ENCODE results near the gene VWA8.
A peak's percentile ranks its signal among the peaks of the same experiment; 100 is the strongest.

DNA sequence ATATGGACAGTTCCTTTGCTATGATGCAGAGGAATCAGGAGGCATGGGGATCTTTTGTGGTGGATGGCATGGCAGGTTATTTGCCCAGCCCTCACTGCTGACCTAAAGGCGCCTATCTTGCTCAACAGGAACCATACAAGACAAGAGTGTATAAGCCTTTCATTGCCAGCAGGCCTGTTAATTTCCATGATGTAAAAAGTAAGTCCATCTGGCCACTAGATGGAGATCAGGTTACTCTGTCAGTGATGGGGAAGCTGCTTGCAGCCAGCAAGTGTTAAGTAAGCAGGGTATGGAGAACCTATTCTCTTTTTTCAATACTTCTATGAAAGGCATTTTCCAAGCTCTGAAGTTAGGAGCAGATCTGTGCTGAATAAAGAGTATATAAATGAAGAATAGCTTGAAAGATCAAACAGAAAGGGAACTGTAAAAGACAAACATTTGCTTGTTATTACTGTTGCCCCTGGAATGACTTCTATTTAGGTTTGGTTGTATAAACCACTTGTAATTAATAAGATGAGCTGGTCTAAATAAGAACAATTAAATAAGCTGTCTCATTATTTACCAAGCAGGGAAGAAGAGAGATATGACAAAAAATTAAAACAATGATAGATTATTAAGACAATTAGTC is 292.7 kb downstream of the VWA8 start:
- TF ChIP-seq, protein P1, sequence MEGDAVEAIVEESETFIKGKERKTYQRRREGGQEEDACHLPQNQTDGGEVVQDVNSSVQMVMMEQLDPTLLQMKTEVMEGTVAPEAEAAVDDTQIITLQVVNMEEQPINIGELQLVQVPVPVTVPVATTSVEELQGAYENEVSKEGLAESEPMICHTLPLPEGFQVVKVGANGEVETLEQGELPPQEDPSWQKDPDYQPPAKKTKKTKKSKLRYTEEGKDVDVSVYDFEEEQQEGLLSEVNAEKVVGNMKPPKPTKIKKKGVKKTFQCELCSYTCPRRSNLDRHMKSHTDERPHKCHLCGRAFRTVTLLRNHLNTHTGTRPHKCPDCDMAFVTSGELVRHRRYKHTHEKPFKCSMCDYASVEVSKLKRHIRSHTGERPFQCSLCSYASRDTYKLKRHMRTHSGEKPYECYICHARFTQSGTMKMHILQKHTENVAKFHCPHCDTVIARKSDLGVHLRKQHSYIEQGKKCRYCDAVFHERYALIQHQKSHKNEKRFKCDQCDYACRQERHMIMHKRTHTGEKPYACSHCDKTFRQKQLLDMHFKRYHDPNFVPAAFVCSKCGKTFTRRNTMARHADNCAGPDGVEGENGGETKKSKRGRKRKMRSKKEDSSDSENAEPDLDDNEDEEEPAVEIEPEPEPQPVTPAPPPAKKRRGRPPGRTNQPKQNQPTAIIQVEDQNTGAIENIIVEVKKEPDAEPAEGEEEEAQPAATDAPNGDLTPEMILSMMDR (IDR thresholded peaks at IDR 0.05): peak; percentile 58 to 86 (median 84)
- TF ChIP-seq POLR2A (IDR thresholded peaks at IDR 0.05): no peak
- no peak for TF ChIP-seq EP300 (IDR thresholded peaks at IDR 0.05)
